ENCODE measurements around the gene COL17A1.

COL17A1 gene

DNA sequence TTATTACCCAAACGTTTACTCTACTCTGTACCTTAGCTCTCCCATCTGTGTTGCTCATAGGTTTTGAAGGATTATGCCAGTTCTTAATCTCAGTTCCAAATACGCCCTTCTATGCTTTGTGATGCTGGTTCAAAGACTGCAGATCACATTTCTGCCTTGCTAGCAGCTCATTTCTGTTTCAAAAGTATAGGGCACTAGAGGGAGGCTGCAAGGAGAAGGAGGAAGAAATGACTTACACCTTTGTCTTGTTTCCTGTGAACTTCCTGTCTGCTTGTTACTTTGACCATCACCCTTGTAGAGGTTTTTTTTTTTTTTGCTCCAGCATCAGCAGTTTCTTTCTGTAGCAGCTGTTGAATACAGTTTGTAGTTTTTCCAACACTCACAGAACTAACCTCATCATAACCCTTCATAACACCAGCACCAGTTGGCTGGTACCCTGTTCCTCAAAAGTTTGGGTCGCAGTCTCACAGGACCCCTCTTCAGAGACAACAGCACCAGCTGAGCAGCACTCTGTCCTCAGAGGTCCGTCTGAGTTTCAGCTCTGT is 102.2 kb downstream of the COL17A1 start:
- H3K4me3 ChIP-seq (ENCODE audit: low read length): no peak overlapping the region
- TF ChIP-seq, protein P1, sequence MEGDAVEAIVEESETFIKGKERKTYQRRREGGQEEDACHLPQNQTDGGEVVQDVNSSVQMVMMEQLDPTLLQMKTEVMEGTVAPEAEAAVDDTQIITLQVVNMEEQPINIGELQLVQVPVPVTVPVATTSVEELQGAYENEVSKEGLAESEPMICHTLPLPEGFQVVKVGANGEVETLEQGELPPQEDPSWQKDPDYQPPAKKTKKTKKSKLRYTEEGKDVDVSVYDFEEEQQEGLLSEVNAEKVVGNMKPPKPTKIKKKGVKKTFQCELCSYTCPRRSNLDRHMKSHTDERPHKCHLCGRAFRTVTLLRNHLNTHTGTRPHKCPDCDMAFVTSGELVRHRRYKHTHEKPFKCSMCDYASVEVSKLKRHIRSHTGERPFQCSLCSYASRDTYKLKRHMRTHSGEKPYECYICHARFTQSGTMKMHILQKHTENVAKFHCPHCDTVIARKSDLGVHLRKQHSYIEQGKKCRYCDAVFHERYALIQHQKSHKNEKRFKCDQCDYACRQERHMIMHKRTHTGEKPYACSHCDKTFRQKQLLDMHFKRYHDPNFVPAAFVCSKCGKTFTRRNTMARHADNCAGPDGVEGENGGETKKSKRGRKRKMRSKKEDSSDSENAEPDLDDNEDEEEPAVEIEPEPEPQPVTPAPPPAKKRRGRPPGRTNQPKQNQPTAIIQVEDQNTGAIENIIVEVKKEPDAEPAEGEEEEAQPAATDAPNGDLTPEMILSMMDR (conservative IDR thresholded peaks at IDR 0.05; ENCODE audit: low read length): no peak
- no peak for DNase-seq (ENCODE audit: low read depth)

DNA sequence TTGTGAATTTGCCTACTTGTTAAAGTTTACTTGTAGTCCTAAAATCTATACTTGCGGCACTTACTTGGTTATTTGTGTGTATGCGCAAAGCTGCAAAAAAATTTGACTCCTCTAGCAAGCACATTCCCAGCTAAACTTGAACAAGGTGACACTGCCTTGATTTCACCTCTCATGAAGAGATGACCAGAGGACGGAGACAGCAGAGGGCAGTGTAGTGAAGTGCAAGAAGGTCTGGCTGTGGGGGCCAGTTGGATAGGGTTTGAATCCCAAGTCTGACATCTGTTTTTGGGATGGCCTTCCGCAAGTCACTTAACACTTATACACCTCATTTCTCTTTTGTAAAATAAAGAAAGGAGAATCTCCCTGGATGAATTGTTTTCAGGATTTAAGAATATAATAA is 103.0 kb downstream of the COL17A1 start:
- H3K4me3 ChIP-seq (ENCODE audit: low read length): no peak overlapping the region
- DNase-seq (ENCODE audit: low read depth): no peak
- TF ChIP-seq, protein P1 (conservative IDR thresholded peaks at IDR 0.05; ENCODE audit: low read length): peak; percentile 15; the same call in 1 of the 2 replicates
